Ishikawa (cell line): Measurements from ENCODE around the gene SLC27A2.

Source experiments
- CEBPB ChIP-seq: IDR thresholded peaks from 2 replicates; pipeline ENCODE4 v1.6.1; 2012
- CREB1 ChIP-seq: IDR thresholded peaks from 2 replicates; pipeline ENCODE4 v1.6.1; 2012; ENCODE audit warnings: low read depth
- EGR1 ChIP-seq: IDR thresholded peaks from 2 replicates; pipeline ENCODE4 v1.6.1; 2012
- EP300 ChIP-seq: IDR thresholded peaks from 2 replicates; pipeline ENCODE4 v1.6.1; 2012; ENCODE audit warnings: borderline replicate concordance
- FOXM1 ChIP-seq: IDR thresholded peaks from 2 replicates; pipeline ENCODE4 v1.6.1; 2012; ENCODE audit warnings: low read depth, borderline replicate concordance
- NFIC ChIP-seq: IDR thresholded peaks from 2 replicates; pipeline ENCODE4 v1.6.1; 2012
- RAD21 ChIP-seq: IDR thresholded peaks from 2 replicates; pipeline ENCODE4 v1.6.1; 2012; ENCODE audit warnings: low read depth
- TAF1 ChIP-seq: IDR thresholded peaks from 2 replicates; pipeline ENCODE4 v1.6.1; 2012; ENCODE audit warnings: low read depth, mild to moderate bottlenecking
- TCF12 ChIP-seq: IDR thresholded peaks from 2 replicates; pipeline ENCODE4 v1.6.1; 2012; ENCODE audit warnings: low read depth
- TEAD4 ChIP-seq: IDR thresholded peaks from 2 replicates; pipeline ENCODE4 v1.6.1; 2012
- USF1 ChIP-seq: IDR thresholded peaks from 2 replicates; pipeline ENCODE4 v1.6.1; 2012
- YY1 ChIP-seq: IDR thresholded peaks from 2 replicates; pipeline ENCODE4 v1.6.1; 2012; ENCODE audit warnings: low read depth
- ZBTB7A ChIP-seq: IDR thresholded peaks from 2 replicates; pipeline ENCODE4 v1.6.1; 2012; ENCODE audit warnings: low read depth
- TF ChIP-seq, protein P1 (sequence below): IDR thresholded peaks from 2 replicates; pipeline ENCODE4 v1.6.1; 2012
- TF ChIP-seq, protein P2 (sequence below): IDR thresholded peaks from 2 replicates; pipeline ENCODE4 v1.6.1; 2012; ENCODE audit warnings: low read depth, mild to moderate bottlenecking

Gene SLC27A2

DNA sequence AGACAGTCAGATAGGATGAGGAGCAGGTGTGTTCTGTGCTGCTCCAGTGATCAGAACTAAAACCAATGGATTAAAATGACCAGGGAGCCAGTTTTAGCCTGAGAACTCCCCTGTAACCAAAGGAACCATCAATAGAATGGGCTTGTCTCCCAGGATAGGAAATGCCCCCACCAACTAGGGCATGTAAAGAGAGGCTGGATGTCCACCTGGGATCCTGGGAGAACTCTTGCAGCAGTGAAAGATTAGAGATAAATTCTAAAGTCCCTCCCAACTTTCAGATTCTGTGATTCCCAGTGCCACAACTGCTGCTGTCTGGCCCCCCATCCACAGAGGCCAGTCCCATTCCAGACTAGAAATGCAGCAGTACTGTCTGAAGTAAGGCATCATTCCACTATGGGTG is 49.8 kb downstream of the SLC27A2 start:
- TF ChIP-seq TCF12 (no peak), FOXM1 (no peak), CREB1 (no peak)

DNA sequence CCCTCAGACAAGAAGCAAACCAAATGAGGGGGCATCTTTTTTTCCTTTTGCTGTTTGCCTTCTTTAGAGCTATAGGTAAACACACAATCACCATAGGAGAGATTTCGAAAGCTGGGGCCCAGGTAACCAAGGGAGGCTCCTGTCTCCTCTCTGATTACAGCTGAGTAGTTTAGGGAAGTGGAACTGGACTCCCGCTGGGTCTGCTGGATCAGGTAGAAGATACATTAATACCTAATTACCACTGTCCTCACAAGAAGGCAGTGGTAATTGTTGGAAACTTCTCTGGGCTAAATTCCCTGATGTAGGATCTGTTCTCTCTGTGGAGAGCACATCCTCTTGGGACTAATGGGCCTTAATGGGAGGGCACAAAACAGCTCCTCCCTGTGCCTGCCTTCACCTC is 50.8 kb downstream of the SLC27A2 start:
- no peak for TF ChIP-seq TCF12
- TF ChIP-seq TAF1: no peak
- TF ChIP-seq CREB1: no peak
- TF ChIP-seq CEBPB: no peak

GRCh38 chr15:50233192-50233736 is 51.3 kb downstream of the SLC27A2 start:
- TF ChIP-seq TAF1 (no peak), ZBTB7A (no peak), TEAD4 (no peak)

DNA sequence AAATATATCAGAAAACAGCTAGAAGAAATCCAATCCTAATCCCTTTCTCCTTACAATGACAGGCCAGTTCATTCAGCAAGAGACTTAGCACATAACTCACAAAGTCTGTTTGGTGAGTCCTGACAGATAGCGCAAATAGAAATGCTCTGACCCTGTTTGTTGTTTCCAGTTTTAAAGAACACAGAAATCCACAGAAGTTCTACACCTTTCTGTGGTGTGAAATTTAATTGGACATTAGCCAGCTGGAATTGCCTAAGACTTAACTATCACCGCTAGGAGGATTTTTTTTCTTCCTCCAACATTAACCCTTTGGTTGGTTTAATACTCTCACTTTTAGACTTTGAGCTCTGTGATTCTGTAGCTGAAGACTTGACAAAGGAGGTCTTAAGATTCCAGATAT is 52.8 kb downstream of the SLC27A2 start:
- TF ChIP-seq CEBPB (peak; percentile 58), EP300 (no peak)

DNA sequence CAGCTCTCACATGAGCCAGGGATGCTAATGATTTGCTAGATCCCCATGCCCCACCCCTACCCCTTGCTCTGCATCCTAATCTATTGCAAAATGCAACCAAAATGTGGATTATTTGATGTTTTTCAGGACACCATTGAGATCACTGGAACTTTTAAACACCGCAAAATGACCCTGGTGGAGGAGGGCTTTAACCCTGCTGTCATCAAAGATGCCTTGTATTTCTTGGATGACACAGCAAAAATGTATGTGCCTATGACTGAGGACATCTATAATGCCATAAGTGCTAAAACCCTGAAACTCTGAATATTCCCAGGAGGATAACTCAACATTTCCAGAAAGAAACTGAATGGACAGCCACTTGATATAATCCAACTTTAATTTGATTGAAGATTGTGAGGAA is 53.8 kb downstream of the SLC27A2 start:
- TF ChIP-seq TAF1: no peak
- TF ChIP-seq YY1: no peak
- no peak for TF ChIP-seq TEAD4
- TF ChIP-seq CEBPB: no peak
- TF ChIP-seq ZBTB7A: no peak
- TF ChIP-seq, protein P1, sequence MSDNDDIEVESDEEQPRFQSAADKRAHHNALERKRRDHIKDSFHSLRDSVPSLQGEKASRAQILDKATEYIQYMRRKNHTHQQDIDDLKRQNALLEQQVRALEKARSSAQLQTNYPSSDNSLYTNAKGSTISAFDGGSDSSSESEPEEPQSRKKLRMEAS: no peak
- no peak for TF ChIP-seq FOXM1
- no peak for TF ChIP-seq USF1
- no peak for TF ChIP-seq TCF12
- TF ChIP-seq, protein P2, sequence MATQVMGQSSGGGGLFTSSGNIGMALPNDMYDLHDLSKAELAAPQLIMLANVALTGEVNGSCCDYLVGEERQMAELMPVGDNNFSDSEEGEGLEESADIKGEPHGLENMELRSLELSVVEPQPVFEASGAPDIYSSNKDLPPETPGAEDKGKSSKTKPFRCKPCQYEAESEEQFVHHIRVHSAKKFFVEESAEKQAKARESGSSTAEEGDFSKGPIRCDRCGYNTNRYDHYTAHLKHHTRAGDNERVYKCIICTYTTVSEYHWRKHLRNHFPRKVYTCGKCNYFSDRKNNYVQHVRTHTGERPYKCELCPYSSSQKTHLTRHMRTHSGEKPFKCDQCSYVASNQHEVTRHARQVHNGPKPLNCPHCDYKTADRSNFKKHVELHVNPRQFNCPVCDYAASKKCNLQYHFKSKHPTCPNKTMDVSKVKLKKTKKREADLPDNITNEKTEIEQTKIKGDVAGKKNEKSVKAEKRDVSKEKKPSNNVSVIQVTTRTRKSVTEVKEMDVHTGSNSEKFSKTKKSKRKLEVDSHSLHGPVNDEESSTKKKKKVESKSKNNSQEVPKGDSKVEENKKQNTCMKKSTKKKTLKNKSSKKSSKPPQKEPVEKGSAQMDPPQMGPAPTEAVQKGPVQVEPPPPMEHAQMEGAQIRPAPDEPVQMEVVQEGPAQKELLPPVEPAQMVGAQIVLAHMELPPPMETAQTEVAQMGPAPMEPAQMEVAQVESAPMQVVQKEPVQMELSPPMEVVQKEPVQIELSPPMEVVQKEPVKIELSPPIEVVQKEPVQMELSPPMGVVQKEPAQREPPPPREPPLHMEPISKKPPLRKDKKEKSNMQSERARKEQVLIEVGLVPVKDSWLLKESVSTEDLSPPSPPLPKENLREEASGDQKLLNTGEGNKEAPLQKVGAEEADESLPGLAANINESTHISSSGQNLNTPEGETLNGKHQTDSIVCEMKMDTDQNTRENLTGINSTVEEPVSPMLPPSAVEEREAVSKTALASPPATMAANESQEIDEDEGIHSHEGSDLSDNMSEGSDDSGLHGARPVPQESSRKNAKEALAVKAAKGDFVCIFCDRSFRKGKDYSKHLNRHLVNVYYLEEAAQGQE: no peak
- TF ChIP-seq CREB1: no peak
- no peak for TF ChIP-seq EGR1
- no peak for TF ChIP-seq EP300
- TF ChIP-seq NFIC: no peak
- TF ChIP-seq RAD21: no peak

GRCh38 chr15:50236433-50236832 is 54.4 kb downstream of the SLC27A2 start:
- TF ChIP-seq TCF12 (no peak), CREB1 (no peak), NFIC (no peak), TEAD4 (no peak), USF1 (no peak), EGR1 (no peak)
- TF ChIP-seq, protein P2: no peak
- TF ChIP-seq, protein P1: no peak

GRCh38 chr15:50238255-50238654 is 56.3 kb downstream of the SLC27A2 start:
- TF ChIP-seq ZBTB7A: no peak
- TF ChIP-seq TEAD4: no peak
- no peak for TF ChIP-seq NFIC
- TF ChIP-seq, protein P1: no peak
- no peak for TF ChIP-seq EGR1
- TF ChIP-seq USF1: no peak
- no peak for TF ChIP-seq FOXM1
- no peak for TF ChIP-seq RAD21
- no peak for TF ChIP-seq YY1
- no peak for TF ChIP-seq EP300
- TF ChIP-seq CREB1: no peak
